H1 (cell line): ENCODE results near the gene RBM19. TPM values are rescaled to one million over a fixed set of nuclear protein-coding genes. Genes with fewer than 3 reads are reported as not detected.

Experiments used
- CTCF ChIA-PET: fragments of 300-600 bp; sonication (Branson Sonifier 250); formaldehyde crosslinking; loops from one replicate; lab custom pipeline; 2021; ENCODE audit not compliant: partially characterized antibody; lab: Charles Lee
- POLR2A ChIA-PET: fragments of 300-600 bp; sonication (Branson Sonifier 250); formaldehyde crosslinking; loops from one replicate; lab custom pipeline; 2021; ENCODE audit warnings: inconsistent platforms; ENCODE audit not compliant: partially characterized antibody; lab: Charles Lee
- DNase-seq, 2 experiments: peaks; one replicate each; pipeline versions ENCODE4 v3.0.0 to v3.0.0-alpha.2; 2010 to 2022; ENCODE audit warnings: low spot score in 2 of 2, low read depth in 1 of 2, mixed read lengths in 1 of 2
- FAIRE-seq: peaks from 2 replicates; lab custom pipeline; 2011; peaks lifted over from hg19 to GRCh38; lab: Jason Lieb, UNC
- H2AFZ ChIP-seq: 2 replicates; pipeline ENCODE4 v1.8.1; 2012; ENCODE audit warnings: low read length, inconsistent platforms
- H2AK5ac ChIP-seq: 2 replicates; pipeline ENCODE4 v1.6.1; 2013; ENCODE audit warnings: low read depth, low read length
- H2BK120ac ChIP-seq: replicated peaks from 2 replicates; pipeline ENCODE3; 2013; ENCODE audit warnings: low read depth, low read length, inconsistent platforms
- H2BK12ac ChIP-seq: 2 replicates; pipeline ENCODE4 v1.6.1; 2013; ENCODE audit warnings: low read depth, low read length
- H2BK15ac ChIP-seq: 2 replicates; pipeline ENCODE4 v1.6.1; 2013; ENCODE audit warnings: low read length
- H2BK20ac ChIP-seq: 2 replicates; pipeline ENCODE4 v1.6.1; 2013; ENCODE audit warnings: low read length
- H2BK5ac ChIP-seq: 2 replicates; pipeline ENCODE4 v1.6.1; 2013; ENCODE audit warnings: low read depth, low read length
- H3K14ac ChIP-seq: 2 replicates; pipeline ENCODE4 v1.6.1; 2013; ENCODE audit warnings: inconsistent platforms; ENCODE audit not compliant: insufficient read length
- H3K18ac ChIP-seq: 2 replicates; pipeline ENCODE4 v1.6.1; 2013; ENCODE audit warnings: low read length; ENCODE audit errors: extremely low read depth
- H3K23ac ChIP-seq: 2 replicates; pipeline ENCODE4 v1.6.1; 2013; ENCODE audit warnings: inconsistent platforms; ENCODE audit not compliant: insufficient read length
- H3K23me2 ChIP-seq: 2 replicates; pipeline ENCODE4 v1.6.1; 2013; ENCODE audit warnings: low read depth, low read length
- H3K27ac ChIP-seq: 2 replicates; pipeline ENCODE4 v1.6.1; 2011; ENCODE audit warnings: low read depth, low read length, inconsistent platforms
- H3K27me3 ChIP-seq, 4 experiments: replicated peaks in 1 of 4; 1 replicate in 1 of 4; 2 replicates in 3 of 4; pipeline versions ENCODE4 v1.6.1 to v1.8.1; 2011 to 2013; ENCODE audit warnings: low read length in 3 of 4, mild to moderate bottlenecking in 3 of 4, inconsistent platforms in 2 of 4, mixed read lengths in 2 of 4, moderate library complexity in 1 of 4; ENCODE audit not compliant: control insufficient read depth in 3 of 4, insufficient read depth in 3 of 4; ENCODE audit errors: extremely low read depth in 1 of 4
- H3K36me3 ChIP-seq, 4 experiments: 2 replicates each; pipeline versions ENCODE4 v1.6.1 to v1.8.1; 2011 to 2013; ENCODE audit warnings: mild to moderate bottlenecking in 4 of 4, low read length in 3 of 4, moderate library complexity in 2 of 4, control low read depth in 1 of 4, inconsistent platforms in 1 of 4; ENCODE audit not compliant: insufficient read depth in 4 of 4, control insufficient read depth in 2 of 4
- H3K4ac ChIP-seq: replicated peaks from 2 replicates; pipeline ENCODE3; 2013; ENCODE audit warnings: low read length, low read depth, mixed read lengths, inconsistent platforms; ENCODE audit not compliant: insufficient read length
- H3K4me1 ChIP-seq, 4 experiments: replicated peaks in 1 of 4; 1 replicate in 1 of 4; 2 replicates in 3 of 4; pipeline versions ENCODE4 v1.6.1 to v1.8.1; 2011 to 2013; ENCODE audit warnings: low read length in 3 of 4, inconsistent platforms in 2 of 4, mixed read lengths in 1 of 4; ENCODE audit not compliant: insufficient read depth in 4 of 4, control insufficient read depth in 3 of 4
- H3K4me2 ChIP-seq, 2 experiments: 2 replicates each; pipeline versions ENCODE4 v1.6.1 to v1.8.1; 2011 to 2013; ENCODE audit warnings: low read depth in 2 of 2, low read length in 2 of 2, control low read depth in 1 of 2, inconsistent platforms in 1 of 2, mild to moderate bottlenecking in 1 of 2; ENCODE audit not compliant: insufficient read depth in 1 of 2
- H3K4me3 ChIP-seq, 4 experiments: fragments of 200-600, 300-600 bp in 1 of 4; sonication (generic), shearing (Covaris generic), sonication (Bioruptor Twin) in 1 of 4; 2 replicates each; pipeline versions ENCODE4 v1.5.1 to v1.8.1; 2011 to 2016; ENCODE audit warnings: low read length in 4 of 4, low read depth in 3 of 4, control low read depth in 2 of 4, inconsistent platforms in 2 of 4, mild to moderate bottlenecking in 2 of 4, mixed read lengths in 1 of 4, moderate library complexity in 1 of 4; ENCODE audit not compliant: insufficient read depth in 2 of 4; ENCODE audit errors: extremely low read depth in 1 of 4
- H3K56ac ChIP-seq: replicated peaks from 2 replicates; pipeline ENCODE3; 2013; ENCODE audit warnings: low read depth, mild to moderate bottlenecking, mixed read lengths, low read length, inconsistent platforms; ENCODE audit not compliant: insufficient read length
- H3K79me1 ChIP-seq: 2 replicates; pipeline ENCODE4 v1.6.1; 2013; ENCODE audit warnings: low read depth, low read length, control low read depth
- H3K79me2 ChIP-seq, 2 experiments: 2 replicates each; pipeline versions ENCODE4 v1.6.1 to v1.8.1; 2012 to 2013; ENCODE audit warnings: low read length in 2 of 2, mild to moderate bottlenecking in 2 of 2, inconsistent platforms in 1 of 2; ENCODE audit not compliant: insufficient read depth in 2 of 2, control insufficient read depth in 1 of 2
- H3K9ac ChIP-seq, 4 experiments: replicated peaks in 1 of 4; 1 replicate in 1 of 4; 2 replicates in 3 of 4; pipeline versions ENCODE4 v1.6.1 to v1.8.1; 2011 to 2013; ENCODE audit warnings: low read depth in 3 of 4, low read length in 3 of 4, control low read depth in 2 of 4, mild to moderate bottlenecking in 2 of 4, moderate library complexity in 2 of 4, inconsistent platforms in 1 of 4; ENCODE audit errors: extremely low read depth in 1 of 4
- H3K9me3 ChIP-seq, 2 experiments: 2 replicates each; pipeline versions ENCODE4 v1.6.1 to v1.8.1; 2012 to 2013; ENCODE audit warnings: mild to moderate bottlenecking in 2 of 2, moderate library complexity in 2 of 2, control low read depth in 1 of 2, inconsistent platforms in 1 of 2, low read depth in 1 of 2, low read length in 1 of 2, mixed read lengths in 1 of 2; ENCODE audit not compliant: insufficient read depth in 2 of 2
- H4K20me1 ChIP-seq, 2 experiments: replicated peaks in 1 of 2; 2 replicates each; pipeline versions ENCODE3 to v1.8.1; 2011 to 2013; ENCODE audit warnings: inconsistent platforms in 2 of 2, low read length in 2 of 2, mild to moderate bottlenecking in 1 of 2; ENCODE audit not compliant: insufficient read depth in 2 of 2, control insufficient read depth in 1 of 2
- H4K5ac ChIP-seq: 2 replicates; pipeline ENCODE4 v1.6.1; 2013; ENCODE audit warnings: low read length, low read depth, mixed read lengths, inconsistent platforms; ENCODE audit not compliant: insufficient read length
- H4K8ac ChIP-seq: 2 replicates; pipeline ENCODE4 v1.8.0; 2013; ENCODE audit warnings: mild to moderate bottlenecking, moderate library complexity, low read length, inconsistent platforms; ENCODE audit not compliant: insufficient read depth; ENCODE audit errors: extremely low read depth
- H4K91ac ChIP-seq: replicated peaks from 2 replicates; pipeline ENCODE3; 2013; ENCODE audit warnings: low read length, mixed read lengths, inconsistent platforms; ENCODE audit not compliant: insufficient read length
- CBX5 ChIP-seq: fragments of 300-800, 300-1000 bp; sonication (generic); IDR thresholded peaks from 2 replicates; pipeline ENCODE4 v1.7.1; 2016; ENCODE audit warnings: antibody characterized with exemption, low read length, low read depth
- CBX8 ChIP-seq: fragments of 300-800, 300-1000 bp; sonication (generic); IDR thresholded peaks from 2 replicates; pipeline ENCODE4 v1.7.1; 2016; ENCODE audit warnings: low read depth, low read length, borderline replicate concordance
- CHD1 ChIP-seq: IDR thresholded peaks from 2 replicates; pipeline ENCODE4 v1.6.1; 2012; ENCODE audit warnings: low read depth, low read length, improper control_type of control experiment
- CTBP2 ChIP-seq: IDR thresholded peaks from 2 replicates; pipeline ENCODE4 v1.7.0; 2011; ENCODE audit warnings: borderline replicate concordance, mild to moderate bottlenecking, moderate library complexity, mixed read lengths, low read length; ENCODE audit not compliant: insufficient read depth, insufficient read length
- EGR1 ChIP-seq: IDR thresholded peaks from 2 replicates; pipeline ENCODE4 v1.6.1; 2011; ENCODE audit warnings: low read depth, low read length, borderline replicate concordance
- GTF2F1 ChIP-seq: IDR thresholded peaks from 2 replicates; pipeline ENCODE4 v1.6.1; 2012; ENCODE audit warnings: low read depth, low read length, improper control_type of control experiment, borderline replicate concordance
- HDAC6 ChIP-seq: IDR thresholded peaks from one replicate; pipeline ENCODE4 v1.7.1; 2012; ENCODE audit warnings: low read depth, mild to moderate bottlenecking, inconsistent platforms, low read length, moderate library complexity
- MAX ChIP-seq: IDR thresholded peaks from 2 replicates; pipeline ENCODE4 v1.6.1; 2012; ENCODE audit warnings: inconsistent platforms
- NANOG ChIP-seq: IDR thresholded peaks from 2 replicates; pipeline ENCODE4 v1.6.1; 2011; ENCODE audit warnings: low read length, low read depth, mild to moderate bottlenecking, inconsistent platforms; ENCODE audit not compliant: insufficient read depth, poor library complexity, severe bottlenecking
- RBBP5 ChIP-seq: IDR thresholded peaks from 2 replicates; pipeline ENCODE4 v1.7.1; 2012; ENCODE audit warnings: low read depth, mild to moderate bottlenecking, inconsistent platforms, low read length, moderate library complexity, borderline replicate concordance
- RXRA ChIP-seq: IDR thresholded peaks from 2 replicates; pipeline ENCODE4 v1.6.1; 2011; ENCODE audit warnings: low read depth, mild to moderate bottlenecking, low read length, moderate library complexity; ENCODE audit not compliant: insufficient read depth
- SIX5 ChIP-seq: IDR thresholded peaks from 2 replicates; pipeline ENCODE4 v1.6.1; 2011; ENCODE audit warnings: mild to moderate bottlenecking, low read depth, low read length
- SP1 ChIP-seq: IDR thresholded peaks from 2 replicates; pipeline ENCODE4 v1.6.1; 2011; ENCODE audit warnings: low read depth, low read length
- USF2 ChIP-seq: IDR thresholded peaks from 2 replicates; pipeline ENCODE4 v1.6.1; 2011; ENCODE audit warnings: low read length, improper control_type of control experiment
- WGBS, 2 experiments: shearing (Covaris generic) in 1 of 2; methylation state at CpG; one replicate each; pipeline versions ENCODE4 v1.1.6 to v1.1.7; 2013 to 2015; ENCODE audit warnings: low lambda C conversion rate in 2 of 2, mixed read lengths in 2 of 2, inconsistent platforms in 1 of 2, low coverage in 1 of 2, missing lambda C conversion rate in 1 of 2; ENCODE audit not compliant: insufficient replicate concordance in 2 of 2, insufficient coverage in 1 of 2, insufficient read length in 1 of 2; ENCODE audit errors: extremely low coverage in 1 of 2, missing lambda C conversion rate in 1 of 2; 5-methylcytosine and 5-hydroxymethylcytosine counted together
- polyA plus RNA-seq, 7 experiments: library from polyadenylated mRNA; depleted of rRNA in 3 of 7; stranded (reverse) in 5 of 7; unstranded in 2 of 7; fragments of >200 nt in 5 of 7; fragments of 200-250 nt in 2 of 7; gene quantifications; 1 replicate in 5 of 7; 2 replicates in 1 of 7; 4 replicates in 1 of 7; pipeline versions ENCODE4 v1.2.1 to v1.2.3, GENCODE V29; 2011 to 2013; ENCODE audit warnings: missing spikeins in 2 of 7, mixed read lengths in 2 of 7
- total RNA-seq: library from RNA; stranded (reverse); fragmentation: NEBNext Ultra II Directional; extraction: Animal tissue kit (Norgen Biotek cat#: 25700); gene quantifications from 2 replicates; pipeline ENCODE4 v1.2.1, GENCODE V29; 2021

The RBM19 gene
- total and polyA plus RNA-seq, 2 of the 8 experiments (the other 6 are each of a cell fraction or from before 2014, with no cell fraction given): 23.4 to 61.9 TPM

GRCh38 chr12:113777751-113778150 lies 188.4 kb downstream of the RBM19 start:
- POLR2A ChIA-PET: no interaction called here
- TF ChIP-seq SP1 (no peak), NANOG (no peak), SIX5 (no peak), CTBP2 (no peak), MAX (no peak), CBX5 (no peak), USF2 (no peak), RXRA (no peak), CHD1 (no peak), CBX8 (no peak), RBBP5 (no peak), HDAC6 (no peak), GTF2F1 (no peak), EGR1 (no peak)

More at GRCh38 chr12:113777751-113778150, 188.4 kb downstream of the RBM19 start:
- Histone ChIP-seq H3K79me2 (no peaks in the 10 kb centered on the region), H3K4me3 (no peak overlapping the region), H4K5ac (no peak overlapping the region), H3K56ac (no peak overlapping the region), H3K27ac (no peak overlapping the region), H3K79me1 (no peaks in the 10 kb centered on the region), H3K14ac (no peak overlapping the region), H4K20me1 (no peaks in the 10 kb centered on the region), H2BK15ac (no peak overlapping the region), H2AFZ (no peak overlapping the region), H2AK5ac (no peak overlapping the region), H3K23me2 (no peaks in the 10 kb centered on the region), H2BK12ac (no peak overlapping the region), H4K8ac (no peak overlapping the region), H3K9ac (no peak overlapping the region; a peak in 1 of 7 replicates), H3K4me2 (no peak overlapping the region), H3K27me3 (no peaks in the 10 kb centered on the region), H2BK5ac (no peak overlapping the region), H3K23ac (no peak overlapping the region), H3K36me3 (no peaks in the 10 kb centered on the region), H3K4ac (no peak overlapping the region), H2BK120ac (no peak overlapping the region), H4K91ac (no peak overlapping the region), H2BK20ac (no peak overlapping the region), H3K9me3 (no peaks in the 10 kb centered on the region), H3K4me1 (peaks cover 0 to 8% (median under 1%) of the 10 kb centered on the region in 4 experiments; a peak in 1 of 7 replicates), H3K18ac (no peak overlapping the region)
- 88% methylated on average over 2 of the region's 2 CpGs; no CpG with 5 or more reads in 1 of the 2 experiments for WGBS, 2 experiments
- CTCF ChIA-PET: no interaction called here
- FAIRE-seq (no peak), DNase-seq (no peak)
